A549 (cell line): ENCODE data around the gene NXPH2.

Source experiments
- RCOR1 ChIP-seq: fragments of 150-350 bp; IDR thresholded peaks from 2 replicates; pipeline ENCODE4 v1.6.1; 2014; ENCODE audit warnings: antibody characterized with exemption, low read length, low read depth
- TF ChIP-seq, protein P1 (sequence below): fragments of >200 bp; sonication (Bioruptor Twin); formaldehyde crosslinking; IDR thresholded peaks from 3 replicates; pipeline ENCODE4 v1.5.1; 2016

DNA sequence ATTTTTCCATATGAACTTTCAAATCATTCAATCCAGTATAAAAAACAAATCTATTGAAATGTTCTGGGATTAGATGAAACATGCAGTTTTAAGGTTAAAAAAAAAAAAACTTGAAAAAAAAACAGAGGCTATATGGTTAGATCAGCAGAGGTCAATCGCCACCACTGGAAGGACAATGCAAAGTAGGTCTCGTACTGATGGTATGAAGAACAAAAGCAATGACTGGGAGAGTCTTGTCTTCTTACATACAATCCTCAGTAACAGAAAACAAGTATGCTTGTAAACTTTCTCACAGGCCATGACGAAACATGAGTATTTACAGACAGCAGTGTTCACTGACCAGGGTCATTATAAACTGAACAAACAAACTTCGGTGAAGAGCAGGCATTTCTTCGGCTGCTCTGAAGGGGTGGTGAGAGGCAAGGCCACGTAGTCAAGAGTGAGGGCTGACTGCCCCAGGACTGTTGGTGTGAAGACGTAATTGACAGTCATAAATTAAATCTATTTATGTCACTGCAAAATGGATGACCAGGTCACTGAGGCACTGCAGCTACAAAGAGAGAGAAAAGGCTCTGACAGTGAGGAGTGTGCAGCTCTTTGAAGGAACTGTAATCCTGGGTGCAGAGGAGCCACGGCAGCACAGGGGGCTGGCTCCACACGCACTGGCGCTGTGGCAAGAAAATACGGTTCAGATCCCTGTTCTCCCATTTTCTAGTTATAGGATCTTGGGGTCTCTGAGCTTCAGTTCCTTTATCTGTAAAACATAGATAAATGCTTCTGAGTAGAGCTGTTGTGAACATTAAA lies 60.0 kb downstream of the NXPH2 start:
- TF ChIP-seq, protein P1, sequence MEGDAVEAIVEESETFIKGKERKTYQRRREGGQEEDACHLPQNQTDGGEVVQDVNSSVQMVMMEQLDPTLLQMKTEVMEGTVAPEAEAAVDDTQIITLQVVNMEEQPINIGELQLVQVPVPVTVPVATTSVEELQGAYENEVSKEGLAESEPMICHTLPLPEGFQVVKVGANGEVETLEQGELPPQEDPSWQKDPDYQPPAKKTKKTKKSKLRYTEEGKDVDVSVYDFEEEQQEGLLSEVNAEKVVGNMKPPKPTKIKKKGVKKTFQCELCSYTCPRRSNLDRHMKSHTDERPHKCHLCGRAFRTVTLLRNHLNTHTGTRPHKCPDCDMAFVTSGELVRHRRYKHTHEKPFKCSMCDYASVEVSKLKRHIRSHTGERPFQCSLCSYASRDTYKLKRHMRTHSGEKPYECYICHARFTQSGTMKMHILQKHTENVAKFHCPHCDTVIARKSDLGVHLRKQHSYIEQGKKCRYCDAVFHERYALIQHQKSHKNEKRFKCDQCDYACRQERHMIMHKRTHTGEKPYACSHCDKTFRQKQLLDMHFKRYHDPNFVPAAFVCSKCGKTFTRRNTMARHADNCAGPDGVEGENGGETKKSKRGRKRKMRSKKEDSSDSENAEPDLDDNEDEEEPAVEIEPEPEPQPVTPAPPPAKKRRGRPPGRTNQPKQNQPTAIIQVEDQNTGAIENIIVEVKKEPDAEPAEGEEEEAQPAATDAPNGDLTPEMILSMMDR = no peak
- no peak for TF ChIP-seq RCOR1
